GM21717 (cell line): Measurements from ENCODE around the gene MRPL9.
"Not testable (repeated sequence)": the region's sequence is repeated elsewhere in the genome, so short reads cannot be mapped to it uniquely, and the experiment has no call there.

Source experiments
- ATAC-seq: cut with Tn5 transposase; IDR thresholded peaks from one replicate; pipeline ENCODE4 v1.9.1; 2021; ENCODE audit warnings: mild to moderate bottlenecking, moderate library complexity; ENCODE audit not compliant: unreplicated experiment

The MRPL9 gene

DNA sequence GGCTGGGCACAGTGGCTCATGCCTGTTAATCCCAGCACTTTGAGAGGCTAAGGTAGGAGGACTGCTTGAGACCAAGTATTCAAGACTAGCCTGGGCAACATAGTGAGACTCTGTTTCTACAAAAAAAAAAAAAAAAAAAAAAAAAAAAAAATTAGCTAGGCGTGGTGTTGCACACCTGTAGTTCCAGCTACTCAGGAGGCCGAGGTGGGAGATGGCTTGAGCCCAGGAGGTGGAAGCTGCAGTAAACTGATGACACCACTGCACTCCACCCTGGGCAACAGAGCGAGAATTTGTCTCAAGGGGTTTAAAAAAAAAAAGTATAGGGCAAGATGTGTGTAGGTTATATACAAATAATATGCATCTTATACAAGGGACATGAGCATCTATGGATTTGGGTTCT lies 24.4 kb upstream of the MRPL9 start:
- no peak for ATAC-seq

DNA sequence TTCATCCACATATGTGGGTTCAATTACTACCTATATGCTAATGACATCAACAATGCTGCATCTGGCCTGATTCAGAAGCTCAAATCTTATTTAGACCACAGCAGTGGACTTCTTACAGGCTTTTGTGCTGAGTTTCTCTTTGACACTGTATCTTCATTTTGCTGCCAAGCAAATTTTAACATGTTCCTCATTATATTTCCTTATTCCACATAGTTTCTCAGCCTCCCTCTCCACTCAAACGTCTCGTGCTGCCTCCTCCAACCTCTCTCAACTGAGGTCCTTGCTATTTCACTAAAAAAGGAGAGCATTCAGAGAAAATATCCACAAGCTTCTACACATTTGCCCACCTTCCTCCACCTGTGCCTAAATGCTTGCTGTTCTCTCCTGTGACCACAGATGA lies 20.5 kb upstream of the MRPL9 start:
- no peak for ATAC-seq

DNA sequence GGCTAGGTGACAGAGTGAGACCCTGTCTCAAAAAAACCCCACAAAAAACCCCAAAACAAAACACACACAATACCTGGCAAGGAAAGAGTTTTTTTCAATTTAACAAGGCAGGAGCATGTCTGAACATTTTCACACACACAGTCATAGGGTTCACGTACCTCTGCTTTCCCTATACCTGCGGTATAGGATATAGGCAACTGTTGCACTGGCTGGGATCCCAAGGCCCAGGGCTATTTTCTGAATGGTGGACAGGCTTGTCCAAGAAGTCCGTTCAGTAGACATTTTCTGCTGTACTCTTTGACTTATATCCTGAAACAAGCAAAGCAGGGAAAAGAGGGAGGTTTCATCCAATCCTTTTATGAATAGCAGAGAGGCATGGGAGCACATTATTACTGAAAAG lies 19.4 kb upstream of the MRPL9 start:
- no peak for ATAC-seq

DNA sequence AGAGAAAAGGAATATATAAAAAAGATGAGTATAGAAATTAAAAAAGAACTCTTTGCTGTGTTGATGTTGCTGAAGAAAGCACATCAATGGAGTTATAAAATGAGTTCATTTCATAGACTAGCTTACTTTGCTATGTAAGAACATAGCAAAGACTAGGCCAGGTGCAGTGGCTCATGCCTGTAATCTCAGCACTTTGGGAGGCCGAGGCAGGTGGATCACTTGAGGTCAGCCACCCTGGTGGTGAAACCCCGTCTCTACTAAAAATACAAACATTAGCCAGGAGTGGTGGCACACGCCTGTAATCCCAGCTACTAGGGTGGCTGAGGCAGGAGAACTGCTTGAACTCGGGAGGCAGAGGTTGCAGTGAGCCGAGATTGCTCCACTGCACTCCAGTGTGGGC lies 18.7 kb upstream of the MRPL9 start:
- not testable (repeated sequence) for ATAC-seq

DNA sequence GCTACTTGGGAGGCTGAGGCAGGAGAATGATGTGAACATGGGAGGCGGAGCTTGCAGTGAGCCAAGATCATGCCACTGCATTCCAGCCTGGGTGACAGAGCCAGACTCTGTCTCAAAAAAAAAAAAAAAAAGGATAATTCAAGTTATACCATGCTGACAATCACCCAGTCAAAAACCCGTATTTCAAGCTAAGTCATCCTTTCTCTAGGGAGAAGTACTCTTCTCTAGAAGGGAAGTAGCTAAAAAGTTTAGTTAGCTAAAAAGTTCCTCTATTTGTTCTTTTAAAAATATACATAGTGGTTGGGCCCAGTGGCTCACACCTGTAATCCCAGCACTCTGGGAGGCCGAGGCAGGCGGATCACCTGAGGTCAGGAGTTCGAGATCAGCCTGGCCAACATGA lies 17.4 kb upstream of the MRPL9 start:
- ATAC-seq = not testable (repeated sequence)

DNA sequence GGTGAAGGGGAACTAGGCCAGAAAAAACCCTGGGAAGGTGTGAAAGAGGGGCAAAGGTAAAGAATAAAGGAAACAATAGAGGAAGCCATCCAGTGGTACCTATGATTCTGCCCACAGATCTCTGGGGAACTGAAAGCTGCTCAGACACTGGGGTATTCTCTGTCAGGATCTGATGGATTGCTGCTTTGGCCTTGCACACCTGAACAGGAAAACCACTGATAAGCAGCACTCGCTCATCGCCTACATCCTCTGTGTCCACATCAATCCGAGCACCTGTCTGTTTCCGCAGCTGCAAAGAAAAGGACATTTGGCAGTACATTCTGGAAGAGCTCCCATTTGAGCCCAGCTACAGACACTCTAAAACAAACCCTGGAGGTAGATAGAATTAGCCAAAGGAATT lies 16.6 kb upstream of the MRPL9 start:
- ATAC-seq = no peak

DNA sequence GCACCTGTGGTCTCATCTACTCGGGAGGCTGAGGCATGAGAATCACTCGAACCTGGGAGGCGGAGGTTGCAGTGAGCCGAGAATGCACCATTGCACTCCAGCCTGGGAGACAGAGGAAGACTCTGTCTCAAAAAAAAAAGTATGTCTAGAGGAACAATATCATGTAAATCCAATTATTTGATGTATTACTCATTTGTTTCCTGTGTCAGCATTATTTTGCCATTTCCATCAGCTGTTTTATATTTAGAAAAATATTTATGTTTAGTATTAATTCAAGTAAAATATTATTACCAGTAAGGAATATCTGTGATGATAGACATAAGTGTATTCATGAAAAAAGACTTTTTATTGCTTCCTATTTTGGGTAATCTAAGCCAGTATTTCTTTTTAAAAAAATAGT lies 14.0 kb upstream of the MRPL9 start:
- ATAC-seq = no peak

DNA sequence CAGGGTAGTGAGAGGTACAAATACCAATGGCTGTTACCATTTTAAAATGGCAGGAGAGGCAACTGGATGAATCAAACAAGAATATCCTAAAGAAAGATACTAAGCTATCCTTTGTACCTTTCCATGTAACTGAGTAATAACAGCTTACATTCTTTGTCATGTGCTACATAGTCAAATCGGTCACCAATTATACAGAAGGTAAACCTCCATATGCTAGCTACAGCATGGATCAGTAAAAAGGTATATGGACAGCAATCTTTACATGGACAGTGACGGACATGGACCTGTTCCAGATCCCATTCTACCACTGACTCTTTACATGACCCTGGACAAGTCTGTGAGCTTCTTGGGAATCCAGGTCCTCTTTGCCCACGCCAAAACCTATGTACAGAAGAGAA lies 13.4 kb upstream of the MRPL9 start:
- no peak for ATAC-seq

DNA sequence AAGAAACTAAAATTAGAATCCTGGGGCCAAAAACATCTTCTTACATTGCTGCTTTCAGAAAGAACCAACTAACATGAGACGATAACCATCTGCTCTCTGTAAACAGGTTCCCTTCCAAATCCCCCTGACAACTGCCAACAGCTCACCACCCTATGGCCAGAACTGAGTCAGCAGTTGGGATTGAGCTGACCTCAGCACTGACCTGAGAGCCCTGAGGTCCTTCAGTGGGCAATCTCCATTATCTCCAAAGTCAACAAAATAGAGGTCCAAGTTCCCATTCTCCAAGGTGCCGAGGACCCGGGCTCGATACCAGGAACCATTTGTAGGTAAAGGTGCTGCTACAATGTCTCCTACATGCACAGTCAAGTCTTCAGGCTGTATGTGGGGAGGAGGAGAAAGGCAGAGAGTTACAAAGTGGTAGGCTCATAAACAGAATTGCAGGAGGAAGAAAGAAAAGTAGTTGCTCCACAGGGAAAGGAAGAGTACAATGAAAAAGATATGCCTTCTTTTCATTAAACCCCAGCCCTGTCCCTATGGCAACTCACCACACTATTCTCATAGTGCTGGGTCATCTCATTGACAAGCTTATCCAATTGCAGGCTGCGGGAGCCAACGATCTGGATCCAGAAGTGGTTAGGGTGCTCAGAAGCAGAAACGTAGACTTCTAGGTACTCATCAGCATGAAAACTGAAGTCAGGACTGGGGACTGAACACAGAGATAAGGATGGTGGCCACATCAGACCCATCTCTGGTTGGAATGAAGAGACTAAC lies 12.8 kb upstream of the MRPL9 start:
- no peak for ATAC-seq

DNA sequence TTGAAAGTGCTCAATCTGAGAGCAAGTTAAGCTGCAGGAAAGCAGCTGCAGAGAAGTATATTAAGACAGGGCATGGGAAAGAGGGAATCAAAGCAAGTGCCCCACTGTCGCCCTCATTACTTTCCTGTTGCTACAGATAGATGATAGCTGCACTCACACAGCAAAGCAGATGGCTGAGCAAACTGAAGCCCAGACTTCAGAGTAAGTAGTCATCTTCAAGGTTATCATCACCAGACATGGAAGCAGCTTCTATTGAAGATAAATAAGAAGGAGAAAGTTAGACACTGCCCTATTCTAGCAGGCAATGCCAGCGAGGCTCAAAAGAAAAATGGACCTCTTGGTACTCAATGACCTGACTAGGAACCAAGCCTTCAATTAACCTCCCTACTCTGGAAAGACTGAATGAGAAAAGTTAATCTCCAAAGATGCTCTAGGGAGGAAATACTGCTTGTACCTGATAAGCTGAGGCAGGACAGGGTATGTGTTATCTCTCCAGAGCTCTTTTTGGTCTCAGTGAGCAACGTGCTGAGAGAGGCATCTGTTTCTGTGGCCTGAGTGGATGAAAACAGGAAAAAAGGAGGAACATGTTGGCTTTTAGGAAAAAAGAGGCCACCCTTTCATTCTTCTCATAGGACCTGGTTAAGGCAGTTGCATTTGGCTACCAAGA lies 11.1 kb upstream of the MRPL9 start:
- no peak for ATAC-seq

DNA sequence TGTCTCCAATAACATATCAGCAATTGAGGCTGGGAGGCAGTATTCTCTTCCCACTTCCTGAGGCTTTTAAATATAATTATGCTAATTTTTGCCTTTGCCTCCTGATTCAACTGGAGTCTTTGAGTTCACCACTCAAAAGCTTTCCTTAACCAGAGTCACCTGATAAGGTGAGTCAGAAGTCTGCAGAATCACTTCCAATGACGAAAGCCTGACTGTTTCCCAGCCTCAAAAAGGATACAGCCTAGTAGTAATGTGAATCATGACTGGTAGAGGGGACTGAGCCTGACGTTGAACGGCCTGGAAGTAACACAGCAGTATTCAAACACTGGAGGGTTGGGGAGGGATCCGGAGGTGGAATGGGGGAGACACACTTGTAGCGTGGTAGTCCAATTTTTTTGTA lies 10.4 kb upstream of the MRPL9 start:
- ATAC-seq = no peak

DNA sequence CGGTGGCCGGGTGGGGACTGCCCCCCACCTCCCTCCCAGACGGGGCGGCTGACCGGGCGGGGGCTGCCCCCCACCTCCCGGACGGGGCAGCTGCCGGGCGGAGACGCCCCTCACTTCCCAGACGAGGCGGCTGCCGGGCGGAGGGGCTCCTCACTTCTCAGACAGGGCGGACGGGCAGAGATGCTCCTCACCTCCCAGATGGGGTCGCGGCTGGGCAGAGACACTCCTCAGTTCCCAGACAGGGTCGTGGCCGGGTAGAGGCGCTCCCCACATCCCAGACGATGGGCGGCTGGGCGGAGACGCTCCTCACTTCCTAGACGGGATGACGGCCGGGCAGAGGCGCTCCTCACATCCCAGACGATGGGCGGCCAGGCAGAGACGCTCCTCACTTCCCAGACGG lies 6.0 kb upstream of the MRPL9 start:
- ATAC-seq = not testable (repeated sequence)

DNA sequence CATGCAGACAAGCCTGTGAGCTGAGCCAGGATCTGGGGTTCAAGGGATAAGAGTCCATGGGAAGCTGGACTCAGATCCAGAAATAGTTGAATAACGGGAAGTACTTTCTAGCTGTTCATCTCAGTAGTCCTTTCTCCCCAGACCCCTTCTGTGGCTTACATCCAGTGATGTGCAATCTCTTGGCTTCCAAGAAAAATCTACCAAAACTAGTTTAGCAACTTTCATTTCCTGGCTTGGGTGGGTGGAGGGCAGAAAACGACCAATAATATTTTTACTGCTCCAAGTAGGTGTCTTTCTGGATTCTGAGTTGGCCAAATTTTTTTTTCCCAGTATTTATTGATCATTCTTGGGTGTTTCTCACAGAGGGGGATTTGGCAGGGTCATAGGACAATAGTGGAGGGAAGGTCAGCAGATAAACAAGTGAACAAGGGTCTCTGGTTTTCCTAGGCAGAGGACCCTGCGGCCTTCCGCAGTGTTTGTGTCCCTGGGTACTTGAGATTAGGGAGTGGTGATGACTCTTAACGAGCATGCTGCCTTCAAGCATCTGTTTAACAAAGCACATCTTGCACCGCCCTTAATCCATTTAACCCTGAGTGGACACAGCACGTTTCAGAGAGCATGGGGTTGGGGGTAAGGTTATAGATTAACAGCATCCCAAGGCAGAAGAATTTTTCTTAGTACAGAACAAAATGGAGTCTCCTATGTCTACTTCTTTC lies 5.2 kb upstream of the MRPL9 start:
- not testable (repeated sequence) for ATAC-seq

DNA sequence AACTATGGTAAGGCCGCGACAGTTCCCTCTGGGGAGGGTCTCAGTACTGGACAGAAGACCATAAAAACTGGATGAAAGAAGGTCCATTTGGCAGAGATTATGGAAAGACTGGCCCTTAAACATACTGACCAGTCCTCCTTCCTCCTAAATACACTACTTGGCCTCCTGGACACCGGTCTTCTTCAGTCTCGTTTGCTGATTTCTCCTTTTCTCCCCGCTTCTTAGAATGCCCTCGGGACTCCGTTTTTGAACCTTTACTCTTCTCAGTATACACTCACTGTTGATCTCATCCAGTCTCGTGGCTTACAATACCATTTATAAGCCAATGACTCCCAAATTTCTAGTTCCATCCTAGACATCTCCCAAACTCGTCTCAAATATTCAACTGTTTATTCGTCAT lies 694 bp upstream of the MRPL9 start:
- no peak for ATAC-seq

DNA sequence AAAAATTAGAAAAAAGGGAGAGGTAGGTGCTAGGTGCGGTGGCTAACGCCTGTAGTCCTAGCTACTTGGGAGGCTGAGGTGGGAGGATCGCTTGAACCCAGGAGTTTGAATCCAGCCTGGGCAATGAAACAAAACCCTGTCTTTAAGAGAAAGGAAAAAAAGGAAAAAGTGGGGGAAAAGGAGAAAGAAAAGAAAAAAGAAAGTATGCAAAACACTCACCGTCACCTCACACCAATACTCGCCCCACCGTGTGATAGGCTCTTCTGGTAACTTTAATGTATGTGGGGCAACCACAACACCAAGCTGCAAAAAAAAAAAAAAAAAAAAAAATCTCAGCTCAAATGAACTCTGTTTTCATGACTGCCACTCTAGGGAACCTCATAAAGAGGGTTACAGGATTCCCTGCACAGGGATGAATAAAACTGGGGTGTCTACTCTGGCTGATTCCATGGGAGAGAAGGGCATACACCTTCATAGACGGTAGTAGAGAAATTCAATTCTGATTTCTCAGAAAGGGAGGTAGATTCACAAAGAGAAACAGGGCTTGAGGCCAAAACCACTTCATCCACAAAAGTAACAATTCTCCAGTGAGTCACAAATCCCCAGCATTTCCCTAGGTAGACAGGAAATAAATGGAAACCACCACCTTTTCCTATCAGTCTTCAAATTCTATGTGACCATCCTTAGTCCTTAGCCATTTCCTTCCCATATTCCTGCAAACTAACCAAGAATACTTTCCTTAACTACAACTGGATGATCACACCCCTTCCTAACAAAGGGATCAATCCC lies 2.5 kb downstream of the MRPL9 start:
- ATAC-seq = no peak

DNA sequence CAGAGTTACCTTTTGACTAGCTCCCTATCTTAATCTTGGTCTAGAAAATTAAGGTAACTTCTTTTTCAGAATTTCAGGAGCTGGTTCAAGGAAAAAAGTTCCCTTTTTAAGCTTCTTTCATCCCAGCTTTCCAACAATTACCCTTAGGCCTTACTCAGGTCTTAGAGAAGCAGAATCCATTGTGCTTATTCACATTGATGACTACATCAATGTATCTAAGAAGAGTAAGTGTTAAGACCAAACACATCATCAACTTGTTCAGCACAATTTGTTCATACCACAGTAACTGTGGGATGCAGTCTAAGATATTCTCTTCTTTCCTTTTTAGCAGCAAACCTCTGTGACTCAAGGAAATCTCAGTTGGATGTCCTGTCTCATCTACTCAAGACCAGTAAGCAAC lies 4.1 kb downstream of the MRPL9 start:
- no peak for ATAC-seq

DNA sequence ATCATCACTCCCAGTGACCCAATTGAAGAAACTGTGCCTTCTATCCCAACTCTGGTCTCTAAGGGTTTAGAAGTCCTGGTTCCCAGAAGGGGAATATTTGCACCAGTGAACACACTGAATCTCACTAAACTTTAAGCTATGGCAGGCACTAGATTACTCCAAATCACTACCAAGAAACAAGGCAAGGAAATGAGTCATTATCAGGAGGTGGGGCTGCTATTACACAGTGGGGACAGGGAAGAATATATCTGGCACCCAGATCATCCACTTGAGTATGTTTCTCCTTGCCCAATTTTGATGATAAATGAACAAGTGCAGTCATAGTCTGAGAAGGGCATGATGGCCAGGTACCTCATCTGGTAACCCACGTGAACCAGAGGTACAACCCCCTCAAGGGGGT lies 7.0 kb downstream of the MRPL9 start:
- no peak for ATAC-seq

DNA sequence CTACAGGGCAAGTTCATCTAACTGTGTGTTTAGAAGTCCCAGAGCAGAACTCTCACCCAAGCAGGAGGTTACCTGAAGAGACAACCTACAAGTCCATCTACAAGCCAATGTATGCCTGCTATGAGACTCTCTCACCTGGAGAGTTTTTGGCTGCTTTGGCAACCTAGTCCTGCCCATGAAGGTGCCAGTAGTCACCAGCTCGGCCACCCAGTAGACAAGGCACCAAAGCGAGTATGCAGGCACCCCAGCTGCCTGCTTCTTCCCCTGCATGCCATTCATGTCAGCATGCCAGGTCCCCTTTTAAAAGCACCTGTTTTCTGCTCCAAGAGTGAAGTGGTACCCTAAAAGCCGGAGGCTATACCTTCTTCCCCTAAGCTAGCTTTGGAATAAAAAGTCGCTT lies 21.8 kb downstream of the MRPL9 start:
- no peak for ATAC-seq

DNA sequence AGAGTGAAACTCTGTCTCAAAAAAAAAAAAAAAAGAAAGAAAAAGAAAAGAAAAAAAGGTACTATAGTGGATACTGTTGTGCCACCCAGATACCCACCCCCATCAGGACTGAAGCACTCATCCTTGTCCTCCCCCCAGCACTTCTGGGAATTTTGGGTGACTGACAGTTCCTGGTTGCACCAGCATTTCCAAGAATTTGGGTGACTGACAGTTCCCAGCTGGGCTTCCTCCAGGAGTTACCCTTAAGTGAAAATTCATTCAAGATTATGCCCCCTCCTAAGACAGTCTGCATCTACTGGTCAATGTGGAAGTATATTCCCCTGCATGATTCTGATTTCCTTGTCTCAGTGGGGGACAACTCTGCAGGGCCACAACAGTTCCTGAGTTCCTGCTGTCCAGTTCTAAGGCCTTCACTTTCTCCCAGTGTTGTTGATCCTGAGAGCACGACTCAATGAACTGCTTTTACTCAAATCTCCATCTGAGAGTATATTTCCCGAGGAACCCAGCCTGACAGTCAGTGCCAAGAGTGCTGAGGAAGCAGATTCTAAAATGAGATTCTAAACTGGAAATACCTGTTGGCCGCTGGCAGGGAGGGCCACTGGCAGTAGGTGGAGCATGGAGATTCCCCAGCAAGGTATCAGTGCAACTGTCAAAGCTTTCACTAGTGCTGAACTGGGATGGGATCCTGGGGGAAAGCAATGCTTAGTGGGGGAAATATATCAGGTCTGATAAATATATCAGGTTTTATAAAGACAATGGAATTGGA lies 23.5 kb downstream of the MRPL9 start:
- ATAC-seq = no peak

DNA sequence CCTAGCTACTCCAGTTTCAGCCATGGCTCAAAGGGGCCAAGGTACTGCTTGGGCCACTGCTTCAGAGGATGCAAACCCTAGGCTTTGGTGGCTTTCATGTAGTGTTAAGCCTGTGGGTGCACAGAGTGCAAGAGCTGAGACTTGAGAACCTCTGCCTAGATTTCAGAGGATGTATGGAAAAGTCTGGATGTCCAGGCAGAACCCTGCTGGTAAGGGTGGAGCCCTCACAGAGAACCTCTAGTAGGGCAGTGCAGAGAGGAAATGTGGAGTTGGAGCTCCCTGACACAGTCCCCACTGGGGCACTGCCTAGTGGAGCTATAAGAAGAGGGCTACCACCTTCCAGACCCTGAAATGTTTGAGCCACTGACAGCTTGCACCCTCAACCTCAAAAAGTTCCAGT lies 25.8 kb downstream of the MRPL9 start:
- ATAC-seq = no peak

DNA sequence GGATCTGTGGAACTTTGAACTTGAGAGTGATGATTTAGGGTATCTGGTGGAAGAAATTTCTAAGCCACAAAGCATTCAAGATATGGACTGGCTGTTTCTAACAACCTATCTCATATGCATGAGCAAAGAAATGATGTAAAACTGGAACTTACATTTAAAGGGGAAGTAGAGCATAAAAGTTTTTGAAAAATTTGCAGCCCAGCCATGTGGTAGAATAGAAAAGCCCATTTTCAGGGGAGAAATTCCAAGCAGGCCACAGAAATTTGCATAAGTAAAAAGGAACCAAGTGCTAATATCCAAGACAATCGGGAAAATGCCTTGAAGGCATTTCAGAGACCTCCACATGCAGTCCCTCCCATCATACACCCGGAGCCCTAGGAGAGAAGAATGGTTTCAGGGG lies 26.3 kb downstream of the MRPL9 start:
- ATAC-seq = no peak
